K562 (cell line): ENCODE measurements around the gene C22orf39. TPM values are rescaled to one million over a fixed set of nuclear protein-coding genes. Genes with fewer than 3 reads are reported as not detected.

Experiments
- ARHGAP35 ChIP-seq: fragments of 450-650 bp; IDR thresholded peaks from 2 replicates; pipeline ENCODE4 v1.6.1; 2018; ENCODE audit not compliant: partially characterized antibody
- ARID1B ChIP-seq: fragments of 450-650 bp; IDR thresholded peaks from 2 replicates; pipeline ENCODE4 v1.6.1; 2016; ENCODE audit warnings: antibody characterized with exemption, mild to moderate bottlenecking, inconsistent platforms
- ATF2 ChIP-seq: sonication (generic); formaldehyde crosslinking; IDR thresholded peaks from 2 replicates; pipeline ENCODE4 v1.8.1; 2022; ENCODE audit warnings: missing genetic modification reagents
- CREB1 ChIP-seq, 2 experiments: sonication (generic) in 1 of 2; formaldehyde crosslinking in 1 of 2; IDR thresholded peaks; 2 replicates each; pipeline versions ENCODE4 v1.6.1 to v1.8.0; 2012 to 2022; ENCODE audit warnings: inconsistent platforms in 1 of 2, mild to moderate bottlenecking in 1 of 2, missing genetic modification reagents in 1 of 2, moderate library complexity in 1 of 2
- DPF2 ChIP-seq: fragments of 450-650 bp; IDR thresholded peaks from 2 replicates; pipeline ENCODE4 v1.6.1; 2016
- HDAC2 ChIP-seq: fragments of 450-650 bp; IDR thresholded peaks from 2 replicates; pipeline ENCODE4 v1.6.1; 2016; ENCODE audit warnings: mild to moderate bottlenecking
- MED1 ChIP-seq: sonication (generic); formaldehyde crosslinking; IDR thresholded peaks from 2 replicates; pipeline ENCODE4 v1.8.1; 2023; ENCODE audit warnings: missing genetic modification reagents, borderline replicate concordance
- MXI1 ChIP-seq: IDR thresholded peaks from 2 replicates; pipeline ENCODE4 v1.6.1; 2011; ENCODE audit warnings: low read depth, mild to moderate bottlenecking, improper control_type of control experiment, low read length
- NKRF ChIP-seq: fragments of 450-650 bp; IDR thresholded peaks from 2 replicates; pipeline ENCODE4 v1.6.1; 2016; ENCODE audit warnings: borderline replicate concordance
- NR4A1 ChIP-seq, 2 experiments: fragments of 250-450 bp in 1 of 2; fragments of 450-650 bp in 1 of 2; sonication (Bioruptor Pico) in 1 of 2; IDR thresholded peaks; 2 replicates each; pipeline versions ENCODE4 v1.4.0 to v1.6.1; 2016 to 2020; ENCODE audit warnings: mild to moderate bottlenecking in 2 of 2, missing compliant biosample characterization in 1 of 2, missing genetic modification characterization in 1 of 2, moderate library complexity in 1 of 2
- RBM15 ChIP-seq: fragments of 200-400 bp; formaldehyde crosslinking; IDR thresholded peaks from 2 replicates; pipeline ENCODE4 v1.6.1; 2018; ENCODE audit warnings: mild to moderate bottlenecking, low read length, moderate library complexity; ENCODE audit not compliant: insufficient read depth
- SIN3B ChIP-seq: fragments of 450-650 bp; IDR thresholded peaks from 2 replicates; pipeline ENCODE4 v1.6.1; 2017; ENCODE audit warnings: low read depth, mild to moderate bottlenecking, moderate library complexity
- ZNF274 ChIP-seq: IDR thresholded peaks from 2 replicates; pipeline ENCODE4 v1.6.1; 2011; ENCODE audit warnings: low read depth, mild to moderate bottlenecking, low read length, moderate library complexity, borderline replicate concordance
- polyA plus RNA-seq, 8 experiments: library from polyadenylated mRNA; depleted of rRNA in 4 of 8; stranded (reverse) in 5 of 8; unstranded in 3 of 8; fragments of >200 nt; fragmentation: Nextera tagmentation in 2 of 8; fragmentation: Illumina TruSeq in 1 of 8; extraction: Ambion mirVana in 2 of 8; extraction: Trizol in 1 of 8; gene quantifications; 2 replicates each; pipeline versions ENCODE4 v1.2.1 to v1.2.3, GENCODE V29; 2011 to 2014; ENCODE audit warnings: inconsistent platforms in 1 of 8, missing spikeins in 1 of 8
- total RNA-seq, 7 experiments: library from RNA; depleted of rRNA in 6 of 7; stranded (reverse); fragments of >200 nt in 6 of 7; fragmentation: Illumina TruSeq in 2 of 7; extraction: Trizol in 2 of 7; gene quantifications; 2 replicates each; pipeline versions ENCODE4 v1.2.1 to v1.2.3, GENCODE V29; 2011 to 2021; ENCODE audit warnings: low replicate concordance in 1 of 7
- TF ChIP-seq, protein P1 (sequence below): sonication (generic); formaldehyde crosslinking; IDR thresholded peaks from 2 replicates; pipeline ENCODE4 v1.8.0; 2023; ENCODE audit warnings: missing genetic modification reagents, mild to moderate bottlenecking, borderline replicate concordance
- TF ChIP-seq, protein P2 (sequence below): sonication (generic); formaldehyde crosslinking; IDR thresholded peaks from 2 replicates; pipeline ENCODE4 v1.8.0; 2022; ENCODE audit warnings: mild to moderate bottlenecking, missing genetic modification reagents, borderline replicate concordance

C22orf39 gene
- total and polyA plus RNA-seq, 9 of the 15 experiments (the other 6 are each of a cell fraction or from before 2014, with no cell fraction given): 20.4 to 139 (median 66.8) TPM

GRCh38 chr22:19495562-19496323, 48.2 kb upstream of the C22orf39 start (continued):
- TF ChIP-seq NKRF: no peak
- TF ChIP-seq ZNF274: no peak
- 0 out of 2 replicates have a peak, but pooled peaks have one; percentile 30 for TF ChIP-seq SIN3B
- TF ChIP-seq, protein P1, sequence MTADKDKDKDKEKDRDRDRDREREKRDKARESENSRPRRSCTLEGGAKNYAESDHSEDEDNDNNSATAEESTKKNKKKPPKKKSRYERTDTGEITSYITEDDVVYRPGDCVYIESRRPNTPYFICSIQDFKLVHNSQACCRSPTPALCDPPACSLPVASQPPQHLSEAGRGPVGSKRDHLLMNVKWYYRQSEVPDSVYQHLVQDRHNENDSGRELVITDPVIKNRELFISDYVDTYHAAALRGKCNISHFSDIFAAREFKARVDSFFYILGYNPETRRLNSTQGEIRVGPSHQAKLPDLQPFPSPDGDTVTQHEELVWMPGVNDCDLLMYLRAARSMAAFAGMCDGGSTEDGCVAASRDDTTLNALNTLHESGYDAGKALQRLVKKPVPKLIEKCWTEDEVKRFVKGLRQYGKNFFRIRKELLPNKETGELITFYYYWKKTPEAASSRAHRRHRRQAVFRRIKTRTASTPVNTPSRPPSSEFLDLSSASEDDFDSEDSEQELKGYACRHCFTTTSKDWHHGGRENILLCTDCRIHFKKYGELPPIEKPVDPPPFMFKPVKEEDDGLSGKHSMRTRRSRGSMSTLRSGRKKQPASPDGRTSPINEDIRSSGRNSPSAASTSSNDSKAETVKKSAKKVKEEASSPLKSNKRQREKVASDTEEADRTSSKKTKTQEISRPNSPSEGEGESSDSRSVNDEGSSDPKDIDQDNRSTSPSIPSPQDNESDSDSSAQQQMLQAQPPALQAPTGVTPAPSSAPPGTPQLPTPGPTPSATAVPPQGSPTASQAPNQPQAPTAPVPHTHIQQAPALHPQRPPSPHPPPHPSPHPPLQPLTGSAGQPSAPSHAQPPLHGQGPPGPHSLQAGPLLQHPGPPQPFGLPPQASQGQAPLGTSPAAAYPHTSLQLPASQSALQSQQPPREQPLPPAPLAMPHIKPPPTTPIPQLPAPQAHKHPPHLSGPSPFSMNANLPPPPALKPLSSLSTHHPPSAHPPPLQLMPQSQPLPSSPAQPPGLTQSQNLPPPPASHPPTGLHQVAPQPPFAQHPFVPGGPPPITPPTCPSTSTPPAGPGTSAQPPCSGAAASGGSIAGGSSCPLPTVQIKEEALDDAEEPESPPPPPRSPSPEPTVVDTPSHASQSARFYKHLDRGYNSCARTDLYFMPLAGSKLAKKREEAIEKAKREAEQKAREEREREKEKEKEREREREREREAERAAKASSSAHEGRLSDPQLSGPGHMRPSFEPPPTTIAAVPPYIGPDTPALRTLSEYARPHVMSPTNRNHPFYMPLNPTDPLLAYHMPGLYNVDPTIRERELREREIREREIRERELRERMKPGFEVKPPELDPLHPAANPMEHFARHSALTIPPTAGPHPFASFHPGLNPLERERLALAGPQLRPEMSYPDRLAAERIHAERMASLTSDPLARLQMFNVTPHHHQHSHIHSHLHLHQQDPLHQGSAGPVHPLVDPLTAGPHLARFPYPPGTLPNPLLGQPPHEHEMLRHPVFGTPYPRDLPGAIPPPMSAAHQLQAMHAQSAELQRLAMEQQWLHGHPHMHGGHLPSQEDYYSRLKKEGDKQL (CRISPR knock-in tag): 0 out of 2 replicates have a peak, but pooled peaks have one; percentile 27
- no peak for TF ChIP-seq ATF2 (CRISPR knock-in tag)
- no peak for TF ChIP-seq HDAC2
- no peak for TF ChIP-seq MXI1
- TF ChIP-seq, protein P2, sequence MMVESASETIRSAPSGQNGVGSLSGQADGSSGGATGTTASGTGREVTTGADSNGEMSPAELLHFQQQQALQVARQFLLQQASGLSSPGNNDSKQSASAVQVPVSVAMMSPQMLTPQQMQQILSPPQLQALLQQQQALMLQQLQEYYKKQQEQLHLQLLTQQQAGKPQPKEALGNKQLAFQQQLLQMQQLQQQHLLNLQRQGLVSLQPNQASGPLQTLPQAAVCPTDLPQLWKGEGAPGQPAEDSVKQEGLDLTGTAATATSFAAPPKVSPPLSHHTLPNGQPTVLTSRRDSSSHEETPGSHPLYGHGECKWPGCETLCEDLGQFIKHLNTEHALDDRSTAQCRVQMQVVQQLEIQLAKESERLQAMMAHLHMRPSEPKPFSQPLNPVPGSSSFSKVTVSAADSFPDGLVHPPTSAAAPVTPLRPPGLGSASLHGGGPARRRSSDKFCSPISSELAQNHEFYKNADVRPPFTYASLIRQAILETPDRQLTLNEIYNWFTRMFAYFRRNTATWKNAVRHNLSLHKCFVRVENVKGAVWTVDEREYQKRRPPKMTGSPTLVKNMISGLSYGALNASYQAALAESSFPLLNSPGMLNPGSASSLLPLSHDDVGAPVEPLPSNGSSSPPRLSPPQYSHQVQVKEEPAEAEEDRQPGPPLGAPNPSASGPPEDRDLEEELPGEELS (CRISPR knock-in tag): no peak
- no peak for TF ChIP-seq CREB1 (IDR thresholded peaks at IDR 0.05)
- peak; percentile 13; the same call in 1 of the 2 replicates for TF ChIP-seq CREB1 (CRISPR knock-in tag; IDR thresholded peaks at IDR 0.05)
- no peak for TF ChIP-seq ARID1B
- no peak for TF ChIP-seq NR4A1 (CRISPR knock-in tag; IDR thresholded peaks at IDR 0.05)
- TF ChIP-seq NR4A1 (tag; IDR thresholded peaks at IDR 0.05): 0 out of 2 replicates have a peak, but pooled peaks have one; percentile 24
- TF ChIP-seq MED1 (CRISPR knock-in tag): 0 out of 2 replicates have a peak, but pooled peaks have one; percentile 89
- no peak for TF ChIP-seq DPF2
- no peak for TF ChIP-seq RBM15
- TF ChIP-seq ARHGAP35: no peak
